Spleen (tissue), 11 donors: ENCODE data around the gene FRMD1. TPM values are rescaled to one million over a fixed set of nuclear protein-coding genes. Genes with fewer than 3 reads are reported as not detected.

Source experiments
- DNase-seq: peaks from one replicate; pipeline ENCODE4 v3.0.0-alpha.2; 2020
- H3K27ac ChIP-seq, 8 donors: fragments of 200-600 bp; sonication (generic) in 7 of 8; 1 replicate in 4 of 8; 2 replicates in 4 of 8; pipeline versions ENCODE4 v1.5.0 to v1.8.0; 2016 to 2021; ENCODE audit warnings: inconsistent platforms in 4 of 8, mild to moderate bottlenecking in 4 of 8, moderate library complexity in 1 of 8
- H3K27me3 ChIP-seq, 7 donors: fragments of 200-600 bp; sonication (generic) in 6 of 7; replicated peaks in 1 of 7; 1 replicate in 4 of 7; 2 replicates in 3 of 7; pipeline versions ENCODE4 v1.5.0 to v1.8.0; 2016 to 2021; ENCODE audit warnings: inconsistent platforms in 3 of 7, mild to moderate bottlenecking in 1 of 7
- H3K36me3 ChIP-seq, 6 donors: fragments of 200-600 bp; sonication (generic) in 5 of 6; 1 replicate in 4 of 6; 2 replicates in 2 of 6; pipeline versions ENCODE4 v1.5.0 to v1.8.0; 2016 to 2021; ENCODE audit warnings: inconsistent platforms in 2 of 6
- H3K4me1 ChIP-seq, 6 donors: fragments of 200-600 bp; sonication (generic) in 5 of 6; 1 replicate in 3 of 6; 2 replicates in 3 of 6; pipeline versions ENCODE4 v1.5.0 to v1.8.0; 2016 to 2021; ENCODE audit warnings: inconsistent platforms in 3 of 6
- H3K4me3 ChIP-seq, 8 donors: fragments of 200-600 bp; sonication (generic) in 7 of 8; 1 replicate in 4 of 8; 2 replicates in 4 of 8; pipeline versions ENCODE4 v1.5.0 to v1.8.0; 2016 to 2021; ENCODE audit warnings: inconsistent platforms in 4 of 8, mild to moderate bottlenecking in 4 of 8, moderate library complexity in 2 of 8
- H3K9me3 ChIP-seq, 8 donors: fragments of 200-600 bp; sonication (generic) in 7 of 8; 1 replicate in 4 of 8; 2 replicates in 4 of 8; pipeline versions ENCODE4 v1.5.0 to v1.8.0; 2016 to 2021; ENCODE audit warnings: inconsistent platforms in 4 of 8
- CTCF ChIP-seq, 11 experiments: fragments of 200-600 bp in 7 of 11; fragments of 450-650 bp in 4 of 11; sonication (generic) in 4 of 11; IDR thresholded peaks in 8 of 11; conservative IDR thresholded peaks in 3 of 11; 1 replicate in 7 of 11; 2 replicates in 4 of 11; pipeline versions ENCODE4 v1.4.0 to v1.8.0; 2016 to 2021; ENCODE audit warnings: antibody characterized with exemption in 11 of 11, inconsistent platforms in 4 of 11, mild to moderate bottlenecking in 1 of 11
- POLR2A ChIP-seq, 3 donors: fragments of 450-650 bp; IDR thresholded peaks; one replicate each; pipeline ENCODE4 v1.5.1; 2017; ENCODE audit warnings: antibody characterized with exemption in 3 of 3, mild to moderate bottlenecking in 1 of 3
- POLR2AphosphoS5 ChIP-seq, 3 donors: sonication (generic); formaldehyde crosslinking; IDR thresholded peaks; one replicate each; pipeline ENCODE4 v1.5.1; 2017; ENCODE audit warnings: antibody characterized with exemption in 3 of 3
- WGBS, 5 donors: extraction: QIAGEN DNeasy Blood & Tissue Kit in 3 of 5; methylation state at CpG; one replicate each; pipeline versions ENCODE4 v1.1.5 to v1.1.7; 2013 to 2018; 5-methylcytosine and 5-hydroxymethylcytosine counted together
- intact Hi-C: fragments of 100-400 bp; cut with DNase I; formaldehyde crosslinking; loops from one replicate; pipeline ENCODE4 v1.15.0; 2023; ENCODE audit warnings: low total_unique reads
- polyA plus RNA-seq, 3 donors: library from polyadenylated mRNA; stranded (reverse); fragments of 200-250 nt; gene quantifications; one replicate each; pipeline ENCODE4 v1.2.1, GENCODE V29; 2013
- total RNA-seq, 7 donors: library from RNA; depleted of rRNA in 3 of 7; stranded (reverse); fragments of >200 nt in 3 of 7; fragmentation: NEBNext Ultra II Directional in 4 of 7; extraction: Animal tissue kit (Norgen Biotek cat#: 25700) in 4 of 7; gene quantifications; one replicate each; pipeline versions ENCODE4 v1.1.0 to v1.2.1, GENCODE V29; 2016 to 2021
- donor health status: healthy with polysubstance abuse.
- donor health status: DM: no; HTN: no; CAD: no; lungs with moderate emphysema.
- donor health status: DM: no; HTN: no; CAD: no.
- donor health status: Bipolar disorder and iron deficiency.
- donor health status: healthy.
- donor health status: DM: no; HTN: no; CAD: no.
- donor health status: DM: yes; HTN: yes; CAD: no.

Gene FRMD1
- total and polyA plus RNA-seq, 10 donors, result 0.14 to 9.5 (median 1.5) TPM

- Histone ChIP-seq H3K9me3 (peaks cover 0 to 4% (median 0%) of the 10 kb centered on the region in 8 donors), H3K27ac (peak overlapping the region in 7 of 8 donors; percentile 37 to 58 (median 42)), H3K36me3 (no peaks in the 10 kb centered on the region), H3K27me3 (peaks cover 0 to 27% (median 0%) of the 10 kb centered on the region in 7 donors), H3K4me1 (peaks cover 0 to 26% (median 11%) of the 10 kb centered on the region in 6 donors), H3K4me3 (no peak overlapping the region)
- intact Hi-C loops, result no loop called here
- 75 to 89% (median 84%) methylated on average over 14 of the region's 14 CpGs for WGBS, 5 donors
- DNase-seq, result peak; percentile 41
- TF ChIP-seq POLR2A (IDR thresholded peaks at IDR 0.05) (no peak), CTCF (IDR thresholded peaks at IDR 0.05 in 8 of 11, conservative IDR thresholded peaks at IDR 0.05 in 3 of 11) (no peak), POLR2AphosphoS5 (IDR thresholded peaks at IDR 0.05) (no peak)
Measured at GRCh38 chr6:168031411-168031971, 47.5 kb downstream of the FRMD1 start.

- H3K36me3 ChIP-seq, result no peaks in the 10 kb centered on the region
- no peak for DNase-seq
- H3K27me3 ChIP-seq, result peaks cover 0 to 22% (median 0%) of the 10 kb centered on the region in 7 donors
- no peak for TF ChIP-seq POLR2AphosphoS5 (IDR thresholded peaks at IDR 0.05)
- TF ChIP-seq CTCF (IDR thresholded peaks at IDR 0.05 in 8 of 11, conservative IDR thresholded peaks at IDR 0.05 in 3 of 11), result no peak
- TF ChIP-seq POLR2A (IDR thresholded peaks at IDR 0.05), result no peak
- no peak overlapping the region for H3K4me3 ChIP-seq
- intact Hi-C loops, result no loop called here
- peak overlapping the region in 1 of 8 donors; percentile 58 for H3K27ac ChIP-seq
- peaks cover 0 to 4% (median 0%) of the 10 kb centered on the region in 8 donors for H3K9me3 ChIP-seq
- 43 to 87% (median 67%) methylated on average over 2 of the region's 2 CpGs for WGBS, 5 donors
- H3K4me1 ChIP-seq, result peaks cover 0 to 20% (median 9%) of the 10 kb centered on the region in 6 donors
Measured at GRCh38 chr6:168030908-168031307, 48.1 kb downstream of the FRMD1 start.

GRCh38 chr6:168030218-168030746, 48.7 kb downstream of the FRMD1 start:
- H3K36me3 ChIP-seq, result no peaks in the 10 kb centered on the region
- intact Hi-C loops, result no loop called here
- no peak for DNase-seq
- H3K9me3 ChIP-seq, result no peaks in the 10 kb centered on the region
- H3K27ac ChIP-seq, result no peak overlapping the region
- no peak overlapping the region for H3K4me3 ChIP-seq
- TF ChIP-seq POLR2A (IDR thresholded peaks at IDR 0.05) (no peak), CTCF (IDR thresholded peaks at IDR 0.05 in 8 of 11, conservative IDR thresholded peaks at IDR 0.05 in 3 of 11) (no peak), POLR2AphosphoS5 (IDR thresholded peaks at IDR 0.05) (no peak)
- H3K4me1 ChIP-seq, result peaks cover 0 to 18% (median 6%) of the 10 kb centered on the region in 6 donors
- 67 to 80% (median 70%) methylated on average over 5 of the region's 5 CpGs for WGBS, 5 donors
- H3K27me3 ChIP-seq, result peaks cover 0 to 15% (median 0%) of the 10 kb centered on the region in 7 donors

- TF ChIP-seq POLR2AphosphoS5 (IDR thresholded peaks at IDR 0.05), result no peak
- TF ChIP-seq POLR2A (IDR thresholded peaks at IDR 0.05), result no peak
- no peak for TF ChIP-seq CTCF (IDR thresholded peaks at IDR 0.05 in 8 of 11, conservative IDR thresholded peaks at IDR 0.05 in 3 of 11)
- H3K36me3 ChIP-seq, result no peaks in the 10 kb centered on the region
- peaks cover 0 to 18% (median 6%) of the 10 kb centered on the region in 6 donors for H3K4me1 ChIP-seq
- H3K27ac ChIP-seq, result no peak overlapping the region
- DNase-seq, result peak; percentile 32
- intact Hi-C loops, result no loop called here
- H3K4me3 ChIP-seq, result no peak overlapping the region
- H3K9me3 ChIP-seq, result no peaks in the 10 kb centered on the region
- WGBS, 5 donors, result 69 to 73% (median 71%) methylated on average over 14 of the region's 14 CpGs
- H3K27me3 ChIP-seq, result peaks cover 0 to 9% (median 0%) of the 10 kb centered on the region in 7 donors
Measured at GRCh38 chr6:168029459-168030217, 49.4 kb downstream of the FRMD1 start.
